K562 (cell line): ENCODE measurements around the gene CLDN7. TPM values are rescaled to one million over a fixed set of nuclear protein-coding genes. Genes with fewer than 3 reads are reported as not detected.
A peak's percentile ranks its signal among the peaks of the same experiment; 100 is the strongest.

Experiments
- ATAC-seq: fragments of 200-7000 bp; cut with Tn5 transposase; 3 replicates; pipeline ENCODE4 v1.9.1; 2020; ENCODE audit warnings: moderate library complexity
- BruUV-seq: library from RNA; stranded (reverse); fragments of 400-500 nt; replicated peaks from 2 replicates; lab custom pipeline; 2021; lab: Mats Ljungman, UMichigan
- CTCF ChIA-PET: fragments of 300-600 bp; formaldehyde crosslinking; extraction: SDS; loops from one replicate; lab custom pipeline; 2021; ENCODE audit warnings: low intra/inter-chr PET ratio; lab: Yijun Ruan, JAX
- POLR2A ChIA-PET: fragments of 300-600, 350-650 bp; sonication (Branson Sonifier 250); formaldehyde crosslinking; extraction: SDS; loops from one replicate; lab custom pipeline; 2021; ENCODE audit warnings: antibody characterized with exemption, inconsistent platforms; lab: Yijun Ruan, JAX
- DNase-seq, 4 experiments: peaks; one replicate each; pipeline versions ENCODE4 v3.0.0 to v3.0.0-alpha.2; 2011 to 2018; ENCODE audit warnings: low spot score in 3 of 4, mixed read lengths in 3 of 4; ENCODE audit errors: extremely low read depth in 1 of 4
- FAIRE-seq: peaks from 2 replicates; lab custom pipeline; 2011; peaks lifted over from hg19 to GRCh38; lab: Jason Lieb, UNC
- H2AFZ ChIP-seq: 2 replicates; pipeline ENCODE4 v1.6.0; 2011; ENCODE audit warnings: low read depth, low read length, control low read depth, inconsistent platforms
- H3K27ac ChIP-seq: fragments of 200-600 bp; 3 replicates; pipeline ENCODE4 v1.8.0; 2011; ENCODE audit warnings: low read depth, mild to moderate bottlenecking, control low read depth, inconsistent platforms, low read length, moderate library complexity, mixed read lengths; ENCODE audit errors: extremely low read depth
- H3K27me3 ChIP-seq, 2 experiments: fragments of 300-600 bp in 1 of 2; 2 replicates in 1 of 2; 3 replicates in 1 of 2; pipeline versions ENCODE4 v1.6.0 to v1.8.0; 2011; ENCODE audit warnings: inconsistent platforms in 2 of 2, low read length in 2 of 2, mild to moderate bottlenecking in 1 of 2, mixed read lengths in 1 of 2, moderate library complexity in 1 of 2; ENCODE audit not compliant: control insufficient read depth in 2 of 2, insufficient read depth in 2 of 2
- H3K36me3 ChIP-seq: fragments of 300-600 bp; 3 replicates; pipeline ENCODE4 v1.8.0; 2011; ENCODE audit warnings: mild to moderate bottlenecking, low read length, inconsistent platforms; ENCODE audit not compliant: control insufficient read depth, insufficient read depth
- H3K4me1 ChIP-seq, 2 experiments: fragments of 200-600 bp in 1 of 2; replicated peaks in 1 of 2; 2 replicates in 1 of 2; 3 replicates in 1 of 2; pipeline versions ENCODE4 v1.5.1 to v1.8.0; 2011; ENCODE audit warnings: inconsistent platforms in 2 of 2, low read length in 2 of 2, mild to moderate bottlenecking in 1 of 2, mixed read lengths in 1 of 2, moderate library complexity in 1 of 2; ENCODE audit not compliant: control insufficient read depth in 2 of 2, insufficient read depth in 2 of 2
- H3K4me2 ChIP-seq: 2 replicates; pipeline ENCODE4 v1.6.1; 2011; ENCODE audit warnings: low read length, control low read depth, inconsistent platforms, mixed read lengths; ENCODE audit not compliant: insufficient read depth
- H3K4me3 ChIP-seq: fragments of 200-600 bp; sonication (generic), shearing (Covaris generic); 2 replicates; pipeline ENCODE4 v1.5.1; 2016; ENCODE audit warnings: control low read depth, inconsistent platforms
- H3K79me2 ChIP-seq: fragments of 200-600 bp; 3 replicates; pipeline ENCODE4 v1.8.0; 2011; ENCODE audit warnings: low read length, inconsistent platforms; ENCODE audit not compliant: control insufficient read depth, insufficient read depth
- H3K9ac ChIP-seq, 2 experiments: 2 replicates each; pipeline versions ENCODE4 v1.6.0 to v1.6.1; 2011; ENCODE audit warnings: low read depth in 2 of 2, low read length in 2 of 2, control low read depth in 1 of 2, inconsistent platforms in 1 of 2, mild to moderate bottlenecking in 1 of 2, mixed read lengths in 1 of 2; ENCODE audit not compliant: insufficient read depth in 1 of 2
- H3K9me1 ChIP-seq: one replicate; pipeline ENCODE4 v1.6.0; 2011; ENCODE audit warnings: inconsistent platforms, mild to moderate bottlenecking, low read length, moderate library complexity; ENCODE audit not compliant: control insufficient read depth, insufficient read depth
- H3K9me3 ChIP-seq: replicated peaks from 2 replicates; pipeline ENCODE4 v1.5.1; 2011; ENCODE audit warnings: low read depth, low read length, inconsistent platforms; ENCODE audit not compliant: control insufficient read depth, insufficient read depth
- H4K20me1 ChIP-seq: replicated peaks from 2 replicates; pipeline ENCODE4 v1.6.1; 2011; ENCODE audit warnings: low read length, inconsistent platforms, mixed read lengths; ENCODE audit not compliant: control insufficient read depth, insufficient read depth
- ADNP ChIP-seq: fragments of 200-800 bp; sonication (Bioruptor generic); IDR thresholded peaks from 2 replicates; pipeline ENCODE4 v1.6.1; 2016; ENCODE audit warnings: missing genetic modification characterization, missing compliant biosample characterization
- CBX8 ChIP-seq: fragments of 200-600 bp; sonication (generic); IDR thresholded peaks from 2 replicates; pipeline ENCODE4 v1.6.1; 2012; ENCODE audit warnings: borderline replicate concordance, mixed run types, low read depth, mild to moderate bottlenecking, moderate library complexity, mixed read lengths, low read length, control low read depth, inconsistent platforms; ENCODE audit not compliant: poor library complexity, severe bottlenecking; ENCODE audit errors: extremely low read depth
- ELK1 ChIP-seq: sonication (generic); formaldehyde crosslinking; IDR thresholded peaks from 2 replicates; pipeline ENCODE4 v1.8.1; 2022; ENCODE audit warnings: missing genetic modification reagents
- KDM5B ChIP-seq: fragments of 200-600 bp; sonication (generic); IDR thresholded peaks from 2 replicates; pipeline ENCODE4 v1.6.1; 2012; ENCODE audit warnings: low read depth, mild to moderate bottlenecking, moderate library complexity, low read length, control low read depth, inconsistent platforms; ENCODE audit not compliant: insufficient replicate concordance
- MTA3 ChIP-seq: fragments of 450-650 bp; formaldehyde crosslinking; IDR thresholded peaks from 2 replicates; pipeline ENCODE4 v1.6.1; 2017; ENCODE audit warnings: mild to moderate bottlenecking, borderline replicate concordance
- NFE2L1 ChIP-seq: fragments of 450-650 bp; IDR thresholded peaks from 2 replicates; pipeline ENCODE4 v1.6.1; 2016; ENCODE audit warnings: missing genetic modification characterization, low read depth, mild to moderate bottlenecking, missing compliant biosample characterization, moderate library complexity, borderline replicate concordance
- PHB ChIP-seq: fragments of 250-450 bp; sonication (Bioruptor Pico); IDR thresholded peaks from 2 replicates; pipeline ENCODE4 v1.5.0; 2021
- POU5F1 ChIP-seq: fragments of 150-350 bp; IDR thresholded peaks from 2 replicates; pipeline ENCODE4 v1.6.1; 2014; ENCODE audit warnings: borderline replicate concordance, low read length, low read depth, mild to moderate bottlenecking; ENCODE audit not compliant: partially characterized antibody
- RAD21 ChIP-seq, 2 experiments: fragments of 250-450 bp in 1 of 2; fragments of 450-650 bp in 1 of 2; sonication (Bioruptor Pico) in 1 of 2; formaldehyde crosslinking in 1 of 2; IDR thresholded peaks in 1 of 2; conservative IDR thresholded peaks in 1 of 2; 2 replicates each; pipeline versions ENCODE4 v1.4.0 to v1.8.0; 2020 to 2022; ENCODE audit warnings: mild to moderate bottlenecking in 2 of 2, moderate library complexity in 1 of 2
- SAFB ChIP-seq: fragments of 200-400 bp; formaldehyde crosslinking; IDR thresholded peaks from 2 replicates; pipeline ENCODE4 v1.6.1; 2017; ENCODE audit warnings: low read depth, low read length, borderline replicate concordance
- SMARCE1 ChIP-seq: fragments of 450-650 bp; IDR thresholded peaks from 2 replicates; pipeline ENCODE4 v1.7.1; 2016; ENCODE audit warnings: mild to moderate bottlenecking
- SRSF3 ChIP-seq: fragments of 200-400 bp; formaldehyde crosslinking; IDR thresholded peaks from 2 replicates; pipeline ENCODE4 v1.6.1; 2016; ENCODE audit warnings: mild to moderate bottlenecking, low read length, moderate library complexity; ENCODE audit not compliant: insufficient read depth
- TCFL5 ChIP-seq: fragments of 250-450 bp; sonication (Bioruptor Pico); conservative IDR thresholded peaks from 2 replicates; pipeline ENCODE4 v1.6.1; 2021; ENCODE audit warnings: mild to moderate bottlenecking, moderate library complexity, matching md5 sums
- TRIM24 ChIP-seq, 2 experiments: fragments of 450-650 bp; IDR thresholded peaks; 2 replicates each; pipeline ENCODE4 v1.6.1; 2016
- YBX1 ChIP-seq: fragments of 450-650 bp; IDR thresholded peaks from 2 replicates; pipeline ENCODE4 v1.7.1; 2016; ENCODE audit warnings: mild to moderate bottlenecking
- ZNF124 ChIP-seq: sonication (generic); formaldehyde crosslinking; IDR thresholded peaks from 2 replicates; pipeline ENCODE4 v1.8.1; 2022; ENCODE audit warnings: missing genetic modification reagents
- ZNF24 ChIP-seq: fragments of 450-650 bp; IDR thresholded peaks from 2 replicates; pipeline ENCODE4 v1.6.1; 2016
- ZNF274 ChIP-seq: IDR thresholded peaks from 2 replicates; pipeline ENCODE4 v1.6.1; 2011; ENCODE audit warnings: low read depth, mild to moderate bottlenecking, low read length, moderate library complexity, borderline replicate concordance
- ZNF699 ChIP-seq: fragments of 250-450 bp; sonication (Bioruptor Pico); IDR thresholded peaks from 2 replicates; pipeline ENCODE4 v1.8.0; 2021; ENCODE audit warnings: mild to moderate bottlenecking, moderate library complexity; ENCODE audit not compliant: insufficient replicate concordance
- WGBS: fragments of 100-300 bp; shearing (Covaris generic); methylation state at CpG from one replicate; pipeline ENCODE4 v1.1.6; 2016; ENCODE audit warnings: low coverage, mixed read lengths; ENCODE audit not compliant: insufficient coverage; ENCODE audit errors: missing lambda C conversion rate; 5-methylcytosine and 5-hydroxymethylcytosine counted together
- in situ Hi-C: fragments of 300-500 bp; cut with MboI; formaldehyde crosslinking; loops from 4 replicates; pipeline ENCODE4 v1.15.0; 2018; ENCODE audit warnings: inconsistent platforms, mixed read lengths
- intact Hi-C: fragments of 100-400 bp; cut with micrococcal nuclease; formaldehyde crosslinking; loops from 2 replicates; pipeline ENCODE4 v1.14.2; 2022
- polyA plus RNA-seq, 8 experiments: library from polyadenylated mRNA; depleted of rRNA in 4 of 8; stranded (reverse) in 5 of 8; unstranded in 3 of 8; fragments of >200 nt; fragmentation: Nextera tagmentation in 2 of 8; fragmentation: Illumina TruSeq in 1 of 8; extraction: Ambion mirVana in 2 of 8; extraction: Trizol in 1 of 8; gene quantifications; 2 replicates each; pipeline versions ENCODE4 v1.2.1 to v1.2.3, GENCODE V29; 2011 to 2014; ENCODE audit warnings: inconsistent platforms in 1 of 8, missing spikeins in 1 of 8
- total RNA-seq, 7 experiments: library from RNA; depleted of rRNA in 6 of 7; stranded (reverse); fragments of >200 nt in 6 of 7; fragmentation: Illumina TruSeq in 2 of 7; extraction: Trizol in 2 of 7; gene quantifications; 2 replicates each; pipeline versions ENCODE4 v1.2.1 to v1.2.3, GENCODE V29; 2011 to 2021; ENCODE audit warnings: low replicate concordance in 1 of 7

The CLDN7 gene
- total and polyA plus RNA-seq, 9 of the 15 experiments (the other 6 are each of a cell fraction or from before 2014, with no cell fraction given) = 2.2 to 14.5 (median 7.6) TPM

- H2AFZ ChIP-seq = peak within 1 kb of the TSS; percentile 91
- H3K27me3 ChIP-seq = no peaks in the 10 kb centered on the region
- CTCF ChIA-PET = no interaction called here
- no peaks in the 10 kb centered on the region for H3K9me1 ChIP-seq
- in situ Hi-C loops = no loop called here
- peaks cover 21 to 27% of the 10 kb centered on the region in 2 experiments; a peak in 4 of 5 replicates for H3K4me1 ChIP-seq
- peak; percentile 66 to 92 (median 76) for DNase-seq
- H4K20me1 ChIP-seq = 0 out of 2 replicates have a peak, but pooled peaks cover 5% of the 10 kb centered on the region
- no TSS peak for BruUV-seq
- H3K9me3 ChIP-seq = no peaks in the 10 kb centered on the region
- ATAC-seq = peak; percentile 17
- H3K9ac ChIP-seq = peak within 1 kb of the TSS; percentile 80 to 97
- peak; percentile 86 for FAIRE-seq
- POLR2A ChIA-PET = interaction anchor here (0.6 to 3.6 kb wide), 12 partner anchors 8 to 444 kb away, joined by 3 to 16 read pairs (median 4); partner anchors contain the start of genes ACADVL, CTDNEP1, DLG4 and DVL2
- peak within 1 kb of the TSS; percentile 68 for H3K4me3 ChIP-seq
- H3K4me2 ChIP-seq = peak within 1 kb of the TSS; percentile 90
- intact Hi-C loops = no loop called here
- WGBS = 0% methylated on average over 36 of the region's 62 CpGs
- peaks cover 49% of the 10 kb centered on the region for H3K79me2 ChIP-seq
- H3K27ac ChIP-seq = peak within 1 kb of the TSS; percentile 98
- H3K36me3 ChIP-seq = peaks cover 52% of the 10 kb centered on the region
- peak; percentile 99 for TF ChIP-seq ZNF24
- TF ChIP-seq NFE2L1 = no peak
- TF ChIP-seq TRIM24 (IDR thresholded peaks at IDR 0.05) = no peak
- TF ChIP-seq POU5F1 = no peak
- no peak for TF ChIP-seq YBX1
- TF ChIP-seq SAFB = no peak
- no peak for TF ChIP-seq ZNF274
- no peak for TF ChIP-seq RAD21 (CRISPR knock-in tag; conservative IDR thresholded peaks at IDR 0.05 in 1 of 2, IDR thresholded peaks at IDR 0.05 in 1 of 2)
- no peak for TF ChIP-seq ADNP (tag)
- TF ChIP-seq CBX8 = no peak
- no peak for TF ChIP-seq TCFL5 (CRISPR knock-in tag)
- TF ChIP-seq ELK1 = no peak
- TF ChIP-seq ZNF124 = no peak
- TF ChIP-seq PHB (CRISPR knock-in tag) = no peak
- no peak for TF ChIP-seq ZNF699 (CRISPR knock-in tag)
- TF ChIP-seq SMARCE1 = no peak; the same call in 1 of the 2 replicates
- TF ChIP-seq KDM5B = peak; percentile 21
- TF ChIP-seq MTA3 = peak; percentile 74; the same call in 1 of the 2 replicates
- TF ChIP-seq SRSF3 = no peak
These were observed 20.2 kb downstream of the CLDN7 start, which contains the start of gene GABARAP for GRCh38 chr17:7241783-7242716. TSS of gene GABARAP (minus strand) at chr17:7242449. CDS start at chr17:7242330, 119 bp downstream.
